ENCODE measurements around the gene HSD17B4.
A peak's percentile ranks its signal among the peaks of the same experiment; 100 is the strongest.
"Not testable (repeated sequence)": the region's sequence is repeated elsewhere in the genome, so short reads cannot be mapped to it uniquely, and the experiment has no call there.

The HSD17B4 gene, protein sequence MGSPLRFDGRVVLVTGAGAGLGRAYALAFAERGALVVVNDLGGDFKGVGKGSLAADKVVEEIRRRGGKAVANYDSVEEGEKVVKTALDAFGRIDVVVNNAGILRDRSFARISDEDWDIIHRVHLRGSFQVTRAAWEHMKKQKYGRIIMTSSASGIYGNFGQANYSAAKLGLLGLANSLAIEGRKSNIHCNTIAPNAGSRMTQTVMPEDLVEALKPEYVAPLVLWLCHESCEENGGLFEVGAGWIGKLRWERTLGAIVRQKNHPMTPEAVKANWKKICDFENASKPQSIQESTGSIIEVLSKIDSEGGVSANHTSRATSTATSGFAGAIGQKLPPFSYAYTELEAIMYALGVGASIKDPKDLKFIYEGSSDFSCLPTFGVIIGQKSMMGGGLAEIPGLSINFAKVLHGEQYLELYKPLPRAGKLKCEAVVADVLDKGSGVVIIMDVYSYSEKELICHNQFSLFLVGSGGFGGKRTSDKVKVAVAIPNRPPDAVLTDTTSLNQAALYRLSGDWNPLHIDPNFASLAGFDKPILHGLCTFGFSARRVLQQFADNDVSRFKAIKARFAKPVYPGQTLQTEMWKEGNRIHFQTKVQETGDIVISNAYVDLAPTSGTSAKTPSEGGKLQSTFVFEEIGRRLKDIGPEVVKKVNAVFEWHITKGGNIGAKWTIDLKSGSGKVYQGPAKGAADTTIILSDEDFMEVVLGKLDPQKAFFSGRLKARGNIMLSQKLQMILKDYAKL

GRCh38 chr5:119452373-119453039 is at the start of gene HSD17B4:
HSD17B4 (plus strand) TSS chr5:119452497; CDS start chr5:119452576, 79 bp downstream.
- DNase-seq (ENCODE audit: low spot score) = peak; percentile 94

- no peak for DNase-seq (ENCODE audit: low spot score)
Observed at GRCh38 chr5:119402555-119402954, 49.7 kb upstream of the HSD17B4 start.

DNA sequence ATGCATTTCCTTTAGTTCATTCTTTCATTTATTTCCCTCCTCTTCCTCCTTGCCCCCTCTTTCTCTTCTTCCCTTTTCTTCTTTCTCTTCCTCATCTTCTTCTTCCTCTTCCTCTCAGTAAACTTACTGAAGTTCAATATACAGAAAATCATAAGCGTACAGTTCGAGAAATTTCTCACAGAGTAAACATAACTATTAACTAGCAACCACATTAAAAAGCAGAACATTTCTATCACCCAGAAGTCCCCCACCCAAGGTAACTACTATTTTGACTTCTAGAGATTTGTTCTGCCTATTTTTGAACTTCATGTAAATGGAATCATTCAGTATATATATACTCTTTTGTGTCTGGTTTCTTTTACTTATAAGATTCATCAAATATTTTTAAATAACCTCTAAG is 48.3 kb upstream of the HSD17B4 start:
- no peak for DNase-seq (ENCODE audit: low spot score)

GRCh38 chr5:119405419-119405818 is 46.9 kb upstream of the HSD17B4 start:
- no peak for DNase-seq (ENCODE audit: low spot score)

DNA sequence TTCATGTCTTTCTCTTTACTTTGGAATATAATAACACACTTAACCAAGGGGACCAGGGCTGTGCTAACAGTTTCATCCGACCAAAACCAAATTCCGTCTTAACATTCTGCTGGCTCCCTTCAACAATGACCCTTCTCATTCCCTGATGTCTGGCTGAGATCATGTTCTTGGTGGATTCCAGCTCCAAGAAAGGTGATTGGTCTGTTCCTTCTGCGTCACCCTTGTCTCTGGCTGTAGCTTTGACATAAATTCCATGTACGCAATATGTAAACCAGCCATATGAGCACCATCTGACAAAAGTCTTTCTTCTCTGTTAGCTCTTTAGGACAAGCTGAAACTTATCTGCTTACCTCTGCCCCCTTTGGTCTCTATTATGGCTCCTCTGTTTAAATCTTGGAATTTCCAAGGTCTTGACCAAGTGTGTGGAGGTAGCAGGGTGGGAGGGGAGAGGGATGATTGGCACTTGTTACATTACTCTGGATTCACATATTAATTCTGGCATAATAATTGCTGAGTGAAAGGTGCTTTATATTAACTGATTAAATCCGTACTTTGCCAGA is 45.7 kb upstream of the HSD17B4 start:
- DNase-seq (ENCODE audit: low spot score) = no peak

- no peak for DNase-seq (ENCODE audit: low spot score)
Observed at GRCh38 chr5:119409235-119409815, 43.0 kb upstream of the HSD17B4 start.

GRCh38 chr5:119410448-119411159 is 41.7 kb upstream of the HSD17B4 start:
- DNase-seq (ENCODE audit: low spot score) = no peak

GRCh38 chr5:119411361-119412278 is 40.7 kb upstream of the HSD17B4 start:
- peak; percentile 93 for DNase-seq (ENCODE audit: low spot score)

DNA sequence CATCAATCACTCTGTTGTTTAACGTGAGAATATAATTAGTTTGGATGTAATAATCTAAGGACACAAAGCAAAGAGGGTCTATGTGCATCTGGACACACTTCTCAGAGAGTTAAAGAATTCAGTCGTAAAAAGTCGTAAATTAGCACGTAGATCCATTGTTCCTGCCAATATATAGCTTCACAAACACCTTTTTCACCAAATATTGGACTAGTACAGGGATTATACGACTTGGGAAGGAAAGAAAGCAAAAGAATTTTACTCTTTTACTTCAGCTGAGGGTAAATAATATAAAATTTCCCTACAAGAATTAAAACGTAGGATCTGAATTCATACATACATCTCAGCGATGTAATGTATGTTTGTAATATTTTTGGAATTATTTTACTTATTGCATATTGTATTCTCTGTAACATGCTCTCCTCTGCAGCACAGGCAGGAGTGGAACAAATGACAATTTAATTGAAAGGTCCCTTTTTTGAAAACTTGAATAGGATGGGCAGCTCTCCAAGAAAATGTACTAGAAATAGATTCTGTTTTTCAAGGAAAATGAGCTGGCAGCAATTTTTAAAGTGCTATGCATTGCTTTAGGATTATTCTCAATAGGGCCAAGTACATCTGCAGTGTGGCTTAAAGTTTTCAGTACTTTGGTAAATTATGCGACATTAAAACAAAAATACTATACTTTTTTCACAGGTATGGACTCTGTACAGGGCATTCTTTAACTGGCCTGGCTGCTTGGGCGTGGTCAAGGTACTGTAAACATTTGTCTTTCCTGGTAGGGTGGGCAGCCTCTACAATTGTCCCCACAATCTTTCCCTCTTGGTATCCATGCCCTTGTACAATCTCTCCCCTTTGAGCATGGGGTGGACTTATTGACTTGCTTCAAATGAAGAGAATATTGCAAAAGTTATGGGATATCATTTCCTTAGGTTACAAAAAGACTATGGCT is 39.7 kb upstream of the HSD17B4 start:
- DNase-seq (ENCODE audit: low spot score) = no peak

DNA sequence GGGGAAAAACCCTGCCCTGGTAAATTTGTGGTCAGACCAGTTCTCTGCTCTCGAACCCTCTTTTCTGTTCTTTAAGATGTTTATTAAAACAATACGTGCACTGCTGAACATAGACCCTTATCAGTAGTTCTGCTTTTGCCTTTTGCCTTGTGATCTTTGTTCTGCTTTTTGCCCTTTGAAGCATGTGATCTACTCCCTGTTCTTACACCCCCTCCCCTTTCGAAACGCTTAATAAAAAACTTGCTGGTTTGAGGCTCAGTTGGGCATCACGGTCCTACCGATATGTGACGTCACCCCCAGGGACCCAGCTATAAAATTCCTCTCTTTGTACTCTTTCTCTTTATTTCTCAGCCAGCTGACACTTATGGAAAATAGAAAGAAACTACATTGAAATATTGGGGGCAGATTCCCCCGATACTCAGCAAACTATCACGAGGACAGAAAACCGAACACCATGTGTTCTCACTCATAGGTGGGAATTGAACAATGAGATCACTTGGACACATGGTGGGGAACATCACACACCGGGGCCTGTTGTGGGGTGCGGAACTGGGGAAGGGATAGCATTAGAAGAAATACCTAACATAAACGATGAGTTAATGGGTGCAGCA is 38.1 kb upstream of the HSD17B4 start:
- peak; percentile 41 for DNase-seq (ENCODE audit: low spot score)

- DNase-seq (ENCODE audit: low spot score) = no peak
Observed at GRCh38 chr5:119417891-119418605, 34.2 kb upstream of the HSD17B4 start.

GRCh38 chr5:119418606-119419100 is 33.6 kb upstream of the HSD17B4 start:
- no peak for DNase-seq (ENCODE audit: low spot score)

GRCh38 chr5:119420169-119420568 is 32.1 kb upstream of the HSD17B4 start:
- DNase-seq (ENCODE audit: low spot score) = no peak

DNA sequence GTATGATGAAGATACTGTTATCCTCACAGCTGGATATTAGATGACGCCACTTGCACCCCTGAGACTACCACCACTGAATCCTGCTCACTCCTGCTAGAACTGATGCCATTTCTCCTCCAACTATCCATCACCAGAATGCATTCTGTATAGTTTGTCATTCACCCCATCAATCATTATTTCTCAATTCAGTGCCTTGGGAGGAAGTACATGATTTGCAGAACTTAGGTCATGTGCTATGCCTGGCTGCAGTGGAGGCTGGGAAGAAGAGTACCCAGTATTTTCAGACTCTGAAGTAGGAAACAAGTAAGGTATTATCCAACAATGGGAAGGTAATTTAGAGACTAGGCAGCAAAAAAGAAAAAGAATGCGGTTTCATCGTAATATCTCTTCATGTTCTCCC is 26.2 kb upstream of the HSD17B4 start:
- DNase-seq (ENCODE audit: low spot score) = peak; percentile 19

DNA sequence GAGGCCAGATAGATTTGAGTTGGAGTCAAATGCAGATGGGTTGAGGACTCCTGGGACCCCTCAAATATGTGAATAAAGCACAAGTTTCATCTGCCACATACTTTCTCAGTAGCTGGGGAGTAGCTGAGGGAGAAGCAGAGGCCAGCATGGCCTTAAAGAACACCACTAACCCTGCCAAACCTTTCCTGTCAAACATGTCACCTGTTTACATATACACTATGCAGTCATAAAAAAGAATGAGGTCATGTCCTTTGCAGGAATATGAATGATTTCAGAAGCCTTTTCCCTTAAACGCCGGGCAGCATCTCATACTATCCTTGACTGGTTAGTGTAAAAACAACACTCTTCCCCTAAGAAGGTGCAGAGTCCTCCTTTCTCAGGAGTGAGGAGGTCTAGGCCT is 25.2 kb upstream of the HSD17B4 start:
- DNase-seq (ENCODE audit: low spot score) = no peak

DNA sequence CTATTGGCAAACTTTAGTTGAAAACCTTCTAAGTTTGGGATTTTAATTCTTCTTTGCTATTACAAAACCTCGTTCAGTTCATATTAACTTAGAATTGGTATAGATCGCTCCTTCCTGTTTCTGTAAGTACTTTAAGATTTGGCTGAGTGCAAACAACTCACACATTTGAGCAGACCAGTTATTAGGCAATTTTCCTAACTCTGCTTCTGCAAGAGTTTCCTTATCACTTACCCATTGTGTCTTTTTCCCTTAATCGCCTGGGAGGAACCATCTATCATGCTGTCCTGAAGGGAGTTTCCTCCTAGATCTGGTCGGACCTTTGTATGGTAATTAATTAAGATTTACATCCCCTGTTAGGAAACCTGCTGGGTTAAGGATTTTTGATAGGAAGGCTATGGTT is 24.7 kb upstream of the HSD17B4 start:
- not testable (repeated sequence) for DNase-seq (ENCODE audit: low spot score)

DNA sequence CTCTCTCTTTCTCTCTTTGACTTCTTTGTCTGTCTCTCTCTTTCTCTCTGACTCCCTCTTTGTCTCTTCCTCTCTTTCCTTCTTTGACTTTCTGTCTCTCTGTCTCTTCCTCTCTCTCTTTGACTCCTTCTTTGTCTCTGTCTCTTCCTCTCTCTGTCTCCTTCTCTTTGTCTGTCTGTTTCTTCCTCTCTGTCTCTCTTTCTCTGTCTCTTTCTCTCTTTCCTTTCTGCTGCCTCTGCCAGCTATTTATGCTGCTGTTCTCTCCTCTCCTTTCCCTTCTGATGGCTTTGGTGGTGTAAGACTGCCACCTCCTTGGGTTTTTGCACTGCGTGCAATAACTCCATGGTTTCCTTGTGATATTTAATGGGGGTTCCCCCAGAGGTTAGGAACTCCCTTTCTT is 24.1 kb upstream of the HSD17B4 start:
- DNase-seq (ENCODE audit: low spot score) = not testable (repeated sequence)

- DNase-seq (ENCODE audit: low spot score) = not testable (repeated sequence)
Observed at GRCh38 chr5:119428574-119428973, 23.7 kb upstream of the HSD17B4 start.

All from pons (tissue), 1 donor.